GM19239 (cell line): ENCODE results near the gene TINCR.
"Not testable (repeated sequence)": the region's sequence is repeated elsewhere in the genome, so short reads cannot be mapped to it uniquely, and the experiment has no call there.

Experiments
- DNase-seq: peaks from one replicate; pipeline ENCODE4 v3.0.0; 2011; ENCODE audit warnings: low spot score; ENCODE audit not compliant: insufficient read length
- FAIRE-seq: peaks from 2 replicates; lab custom pipeline; 2011; peaks lifted over from hg19 to GRCh38; lab: Jason Lieb, UNC

TINCR gene

GRCh38 chr19:5562280-5562679 is 5.5 kb downstream of the TINCR start:
- FAIRE-seq (no peak), DNase-seq (no peak)

- FAIRE-seq = no peak
These were observed 6.2 kb downstream of the TINCR start for GRCh38 chr19:5561559-5561958.

GRCh38 chr19:5560156-5560555 is 7.6 kb downstream of the TINCR start:
- FAIRE-seq = no peak

More at GRCh38 chr19:5561559-5561958, 6.2 kb downstream of the TINCR start:
- no peak for DNase-seq

GRCh38 chr19:5559804-5560133 is 8.0 kb downstream of the TINCR start:
- no peak for FAIRE-seq
- DNase-seq = no peak

More at GRCh38 chr19:5560156-5560555, 7.6 kb downstream of the TINCR start:
- no peak for DNase-seq

GRCh38 chr19:5558101-5558621 is 9.6 kb downstream of the TINCR start:
- DNase-seq = no peak
- no peak for FAIRE-seq

GRCh38 chr19:5557691-5558090 is 10.1 kb downstream of the TINCR start:
- FAIRE-seq = no peak
- no peak for DNase-seq

- FAIRE-seq (no peak), DNase-seq (no peak)
These were observed 12.9 kb downstream of the TINCR start for GRCh38 chr19:5554828-5555227.

GRCh38 chr19:5553892-5554291 is 13.9 kb downstream of the TINCR start:
- no peak for FAIRE-seq

GRCh38 chr19:5547881-5548280 is 19.9 kb downstream of the TINCR start:
- FAIRE-seq = no peak
- DNase-seq = no peak

More at GRCh38 chr19:5553892-5554291, 13.9 kb downstream of the TINCR start:
- no peak for DNase-seq

GRCh38 chr19:5545984-5546383 is 21.8 kb downstream of the TINCR start:
- DNase-seq (no peak), FAIRE-seq (no peak)

GRCh38 chr19:5545051-5545450 is 22.7 kb downstream of the TINCR start:
- DNase-seq (no peak), FAIRE-seq (no peak)

- FAIRE-seq (no peak), DNase-seq (no peak)
These were observed 25.1 kb downstream of the TINCR start for GRCh38 chr19:5542665-5543064.

- DNase-seq (no peak), FAIRE-seq (no peak)
These were observed 26.3 kb downstream of the TINCR start for GRCh38 chr19:5541456-5541855.

GRCh38 chr19:5540208-5540607 is 27.5 kb downstream of the TINCR start:
- FAIRE-seq = no peak
- no peak for DNase-seq

- no peak for DNase-seq
- no peak for FAIRE-seq
These were observed 29.9 kb downstream of the TINCR start for GRCh38 chr19:5537870-5538269.

GRCh38 chr19:5536982-5537579 is 30.7 kb downstream of the TINCR start:
- FAIRE-seq, DNase-seq: not testable (repeated sequence)

GRCh38 chr19:5536337-5536894 is 31.3 kb downstream of the TINCR start:
- DNase-seq (no peak), FAIRE-seq (no peak)

GRCh38 chr19:5534787-5535586 is 32.8 kb downstream of the TINCR start:
- DNase-seq = no peak
- no peak for FAIRE-seq

- DNase-seq (no peak), FAIRE-seq (no peak)
These were observed 34.5 kb downstream of the TINCR start for GRCh38 chr19:5533257-5533656.

- FAIRE-seq = no peak
These were observed 37.1 kb downstream of the TINCR start for GRCh38 chr19:5530701-5531100.

GRCh38 chr19:5526691-5527090 is 41.1 kb downstream of the TINCR start:
- no peak for DNase-seq
- no peak for FAIRE-seq

More at GRCh38 chr19:5530701-5531100, 37.1 kb downstream of the TINCR start:
- no peak for DNase-seq
